Endothelial cell of umbilical vein (primary cell): ENCODE results near the gene CP. TPM values are rescaled to one million over a fixed set of nuclear protein-coding genes. Genes with fewer than 3 reads are reported as not detected.
A peak's percentile ranks its signal among the peaks of the same experiment; 100 is the strongest.

Source experiments
- BruUV-seq: library from RNA; stranded (reverse); fragments of 400-500 nt; replicated peaks from 2 replicates; lab custom pipeline; 2021; lab: Mats Ljungman, UMichigan
- CTCF ChIA-PET: fragments of 300-600, 350-600 bp; sonication (Branson Sonifier 250); formaldehyde crosslinking; loops from one replicate; lab custom pipeline; 2021; ENCODE audit warnings: antibody characterized with exemption, inconsistent platforms; lab: Charles Lee
- POLR2A ChIA-PET: fragments of 300-600, 350-600 bp; sonication (Branson Sonifier 250); formaldehyde crosslinking; loops from one replicate; lab custom pipeline; 2021; ENCODE audit warnings: antibody characterized with exemption, inconsistent platforms; lab: Charles Lee
- DNase-seq: peaks from one replicate; pipeline ENCODE4 v3.0.0-alpha.2; 2011; ENCODE audit warnings: low read depth, low spot score
- FAIRE-seq: peaks from 2 replicates; lab custom pipeline; 2011; peaks lifted over from hg19 to GRCh38; lab: Jason Lieb, UNC
- H2AFZ ChIP-seq: 2 replicates; pipeline ENCODE4 v1.6.0; 2012; ENCODE audit warnings: low read depth, low read length, control low read depth, inconsistent platforms
- H3K27ac ChIP-seq: 2 replicates; pipeline ENCODE4 v1.5.1; 2011; ENCODE audit warnings: low read depth, mild to moderate bottlenecking, control low read depth, low read length, moderate library complexity; ENCODE audit not compliant: insufficient read depth
- H3K27me3 ChIP-seq, 2 experiments: 2 replicates each; pipeline versions ENCODE4 v1.6.0 to v1.6.1; 2011; ENCODE audit warnings: low read length in 2 of 2, mixed read lengths in 1 of 2; ENCODE audit not compliant: control insufficient read depth in 2 of 2, insufficient read depth in 2 of 2
- H3K36me3 ChIP-seq, 2 experiments: 2 replicates in 1 of 2; 3 replicates in 1 of 2; pipeline ENCODE4 v1.5.1; 2011; ENCODE audit warnings: low read length in 2 of 2, mild to moderate bottlenecking in 1 of 2, moderate library complexity in 1 of 2; ENCODE audit not compliant: control insufficient read depth in 2 of 2, insufficient read depth in 2 of 2; ENCODE audit errors: extremely low read depth in 1 of 2
- H3K4me1 ChIP-seq: 3 replicates; pipeline ENCODE4 v1.5.1; 2011; ENCODE audit warnings: mild to moderate bottlenecking, low read length; ENCODE audit not compliant: control insufficient read depth, insufficient read depth; ENCODE audit errors: extremely low read depth
- H3K4me2 ChIP-seq: 2 replicates; pipeline ENCODE4 v1.6.1; 2011; ENCODE audit warnings: low read length, control low read depth, mixed read lengths; ENCODE audit not compliant: insufficient read depth
- H3K4me3 ChIP-seq, 3 experiments: fragments of 200-600 bp in 1 of 3; sonication (generic), shearing (Covaris generic) in 1 of 3; replicated peaks in 1 of 3; 2 replicates each; pipeline ENCODE4 v1.5.1; 2011 to 2016; ENCODE audit warnings: control low read depth in 3 of 3, low read length in 3 of 3, mild to moderate bottlenecking in 2 of 3, inconsistent platforms in 1 of 3, low read depth in 1 of 3, moderate library complexity in 1 of 3; ENCODE audit not compliant: insufficient read depth in 1 of 3
- H3K79me2 ChIP-seq: 2 replicates; pipeline ENCODE4 v1.6.0; 2012; ENCODE audit warnings: low read length, inconsistent platforms; ENCODE audit not compliant: control insufficient read depth, insufficient read depth
- H3K9ac ChIP-seq: replicated peaks from 2 replicates; pipeline ENCODE3; 2011; ENCODE audit warnings: low read length, control low read depth; ENCODE audit not compliant: insufficient read depth; ENCODE audit errors: extremely low read depth
- H3K9me1 ChIP-seq: replicated peaks from 3 replicates; pipeline ENCODE4 v1.6.0; 2011; ENCODE audit warnings: mild to moderate bottlenecking, low read length; ENCODE audit not compliant: control insufficient read depth, insufficient read depth; ENCODE audit errors: extremely low read depth
- H3K9me3 ChIP-seq: replicated peaks from 2 replicates; pipeline ENCODE4 v1.5.1; 2012; ENCODE audit warnings: low read length, inconsistent platforms; ENCODE audit not compliant: control insufficient read depth, insufficient read depth
- H4K20me1 ChIP-seq: replicated peaks from 2 replicates; pipeline ENCODE3; 2011; ENCODE audit warnings: mild to moderate bottlenecking, low read length; ENCODE audit not compliant: control insufficient read depth, insufficient read depth; ENCODE audit errors: extremely low read depth
- CTCF ChIP-seq, 2 donors: IDR thresholded peaks; 1 replicate in 1 of 2; 2 replicates in 1 of 2; pipeline ENCODE4 v1.5.1; 2011; ENCODE audit warnings: low read length in 2 of 2, mild to moderate bottlenecking in 2 of 2, moderate library complexity in 2 of 2, control low read depth in 1 of 2, inconsistent platforms in 1 of 2, low read depth in 1 of 2; ENCODE audit not compliant: insufficient read depth in 1 of 2; ENCODE audit errors: extremely low read depth in 1 of 2
- EZH2 ChIP-seq: IDR thresholded peaks from 2 replicates; pipeline ENCODE4 v1.6.1; 2012; ENCODE audit warnings: borderline replicate concordance, low read depth, mild to moderate bottlenecking, moderate library complexity, low read length, inconsistent platforms; ENCODE audit not compliant: severe bottlenecking
- FOS ChIP-seq: IDR thresholded peaks from 2 replicates; pipeline ENCODE4 v1.6.1; 2011; ENCODE audit warnings: mild to moderate bottlenecking, low read length, moderate library complexity, borderline replicate concordance; ENCODE audit not compliant: insufficient read depth
- GATA2 ChIP-seq: IDR thresholded peaks from 2 replicates; pipeline ENCODE4 v1.7.0; 2011; ENCODE audit warnings: low read depth, mild to moderate bottlenecking, moderate library complexity, mixed read lengths, low read length; ENCODE audit not compliant: insufficient read length, insufficient read depth
- JUN ChIP-seq: IDR thresholded peaks from 2 replicates; pipeline ENCODE4 v1.6.1; 2011; ENCODE audit warnings: borderline replicate concordance, low read depth; ENCODE audit not compliant: insufficient read length, insufficient read depth
- MYC ChIP-seq: IDR thresholded peaks from one replicate; pipeline ENCODE4 v1.6.1; 2011; ENCODE audit warnings: mild to moderate bottlenecking, low read depth, low read length
- POLR2A ChIP-seq: IDR thresholded peaks from 2 replicates; pipeline ENCODE4 v1.6.1; 2012; ENCODE audit warnings: low read depth, mild to moderate bottlenecking, control low read depth, low read length
- POLR2AphosphoS5 ChIP-seq: IDR thresholded peaks from 2 replicates; pipeline ENCODE4 v1.6.1; 2012; ENCODE audit warnings: low read depth, mild to moderate bottlenecking, control low read depth, low read length, moderate library complexity; ENCODE audit not compliant: insufficient read depth
- dilution Hi-C: fragments of 300-500 bp; cut with MboI; formaldehyde crosslinking; loops from one replicate; pipeline ENCODE4 v1.15.0; 2019; ENCODE audit warnings: low sequenced_read_pairs; ENCODE audit not compliant: extremely low pct_ligation_motif_present
- intact Hi-C: fragments of 100-400 bp; cut with micrococcal nuclease; formaldehyde crosslinking; loops from one replicate; pipeline ENCODE4 v1.10.0; 2022
- polyA plus RNA-seq, 4 experiments: library from polyadenylated mRNA; depleted of rRNA in 3 of 4; stranded (reverse) in 3 of 4; unstranded in 1 of 4; fragments of >200 nt; gene quantifications; 2 replicates each; pipeline versions ENCODE4 v1.2.1 to v1.2.3, GENCODE V29; 2011 to 2012; ENCODE audit warnings: missing spikeins in 1 of 4
- total RNA-seq: library from RNA; stranded (reverse); gene quantifications from 2 replicates; pipeline ENCODE4 v1.2.3, GENCODE V29; 2021
- TF ChIP-seq, protein P1 (sequence below): IDR thresholded peaks from 2 replicates; pipeline ENCODE4 v1.6.1; 2011; ENCODE audit not compliant: insufficient read depth, insufficient read length

The CP gene
- total and polyA plus RNA-seq, 2 donors (not counting 3 experiments of a cell fraction or from before 2014, with no cell fraction given), result not detected

- no TSS peak for BruUV-seq
- Histone ChIP-seq H3K9me1 (no peaks in the 10 kb centered on the region), H3K79me2 (no peaks in the 10 kb centered on the region), H3K4me1 (peaks cover 8% of the 10 kb centered on the region), H3K36me3 (no peaks in the 10 kb centered on the region), H3K9me3 (no peaks in the 10 kb centered on the region), H4K20me1 (no peaks in the 10 kb centered on the region), H2AFZ (no peak overlapping the region), H3K9ac (no peak overlapping the region), H3K4me2 (no peak overlapping the region), H3K27me3 (no peaks in the 10 kb centered on the region), H3K27ac (no peak overlapping the region), H3K4me3 (no peak overlapping the region)
- FAIRE-seq (no peak), DNase-seq (no peak)
- ChIA-PET CTCF (no interaction called here), POLR2A (no interaction called here)
- dilution Hi-C loops, result no loop called here
- intact Hi-C loops, result no loop called here
- TF ChIP-seq MYC (no peak), POLR2AphosphoS5 (no peak)
- TF ChIP-seq, protein P1, sequence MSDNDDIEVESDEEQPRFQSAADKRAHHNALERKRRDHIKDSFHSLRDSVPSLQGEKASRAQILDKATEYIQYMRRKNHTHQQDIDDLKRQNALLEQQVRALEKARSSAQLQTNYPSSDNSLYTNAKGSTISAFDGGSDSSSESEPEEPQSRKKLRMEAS, result no peak
These were observed 17.9 kb downstream of the CP start for GRCh38 chr3:149203758-149204157.

DNA sequence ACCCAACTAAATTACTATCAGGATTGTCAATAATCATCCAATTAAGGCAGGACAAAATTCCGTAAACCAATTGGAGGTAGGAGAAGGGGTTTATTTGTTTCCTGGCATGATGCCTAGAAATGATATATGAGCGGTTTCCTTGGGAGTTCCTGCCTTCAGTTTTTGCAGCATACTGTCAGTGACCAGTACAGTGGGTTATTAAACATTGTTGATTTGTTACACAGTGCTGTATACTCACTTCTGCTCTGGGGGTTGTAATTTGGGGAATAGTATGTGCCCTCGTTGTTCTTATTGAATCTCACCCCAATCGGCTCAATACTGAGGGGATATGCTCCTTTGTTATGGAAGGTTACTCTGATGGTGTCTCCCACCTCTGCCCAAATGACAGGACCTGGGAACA lies 22.2 kb downstream of the CP start:
- H3K9me1 ChIP-seq, result no peaks in the 10 kb centered on the region
- dilution Hi-C loops (no loop called here), intact Hi-C loops (no loop called here)
- H3K27me3 ChIP-seq, result peaks cover 0 to 2% of the 10 kb centered on the region in 2 experiments
- BruUV-seq, result no TSS peak
- peak overlapping the region; percentile 33 for H2AFZ ChIP-seq
- H3K4me2 ChIP-seq, result peak overlapping the region; percentile 27
- FAIRE-seq, result peak; percentile 77
- no peaks in the 10 kb centered on the region for H3K79me2 ChIP-seq
- DNase-seq, result peak; percentile 82
- H3K9me3 ChIP-seq, result no peaks in the 10 kb centered on the region
- TF ChIP-seq POLR2A, result no peak
- no peak for TF ChIP-seq MYC
- no peak for TF ChIP-seq EZH2
- TF ChIP-seq GATA2, result no peak
- no peak for TF ChIP-seq JUN
- TF ChIP-seq FOS, result no peak
- TF ChIP-seq, protein P1, result no peak
- no peak for TF ChIP-seq CTCF (IDR thresholded peaks at IDR 0.05; ENCODE audit: extremely low read depth in 1 of 2, insufficient read depth in 1 of 2, low read depth in 1 of 2, low read length in 2 of 2)
- no peak for TF ChIP-seq POLR2AphosphoS5
- H3K4me1 ChIP-seq, result peaks cover 8% of the 10 kb centered on the region
- ChIA-PET POLR2A (no interaction called here), CTCF (no interaction called here)
- no peaks in the 10 kb centered on the region for H4K20me1 ChIP-seq
- H3K27ac ChIP-seq, result no peak overlapping the region
- no peak overlapping the region for H3K4me3 ChIP-seq
- H3K9ac ChIP-seq, result no peak overlapping the region
- no peaks in the 10 kb centered on the region for H3K36me3 ChIP-seq
